Upper lobe of left lung (tissue), 6 donors: ENCODE data around the gene NUMA1. TPM values are rescaled to one million over a fixed set of nuclear protein-coding genes. Genes with fewer than 3 reads are reported as not detected.

Experiments used
- ATAC-seq, 2 donors: fragments of 200-7000 bp; cut with Tn5 transposase; one replicate each; pipeline ENCODE4 v1.9.1; 2022; ENCODE audit warnings: mild to moderate bottlenecking in 2 of 2, moderate library complexity in 2 of 2; ENCODE audit not compliant: low FRiP score in 2 of 2
- DNase-seq, 2 donors: peaks; one replicate each; pipeline ENCODE4 v3.0.0-alpha.2; 2019 to 2020
- H3K27ac ChIP-seq, 4 donors: fragments of 200-600 bp; sonication (generic); one replicate each; pipeline ENCODE4 v1.5.1; 2016 to 2019
- H3K27me3 ChIP-seq, 4 donors: fragments of 200-600 bp; sonication (generic); one replicate each; pipeline ENCODE4 v1.5.1; 2017 to 2019
- H3K36me3 ChIP-seq, 4 donors: fragments of 200-600 bp; sonication (generic); one replicate each; pipeline ENCODE4 v1.5.1; 2016 to 2019
- H3K4me1 ChIP-seq, 4 donors: fragments of 200-600 bp; sonication (generic); one replicate each; pipeline ENCODE4 v1.5.1; 2018 to 2019
- H3K4me3 ChIP-seq, 4 donors: fragments of 200-600 bp; sonication (generic); one replicate each; pipeline ENCODE4 v1.5.1; 2017 to 2019; ENCODE audit warnings: mild to moderate bottlenecking in 2 of 4, moderate library complexity in 1 of 4
- H3K9me3 ChIP-seq, 4 donors: fragments of 200-600 bp; sonication (generic); one replicate each; pipeline ENCODE4 v1.5.1; 2018 to 2019
- CTCF ChIP-seq, 6 experiments: fragments of 450-650 bp in 4 of 6; fragments of 200-600 bp in 2 of 6; sonication (generic) in 2 of 6; IDR thresholded peaks; one replicate each; pipeline ENCODE4 v1.5.1; 2016 to 2019; ENCODE audit warnings: antibody characterized with exemption in 6 of 6
- EP300 ChIP-seq, 4 donors: sonication (generic); formaldehyde crosslinking; IDR thresholded peaks; one replicate each; pipeline ENCODE4 v1.5.1; 2017; ENCODE audit warnings: antibody characterized with exemption in 4 of 4, control low read depth in 2 of 4
- POLR2A ChIP-seq, 4 donors: fragments of 450-650 bp; IDR thresholded peaks; one replicate each; pipeline ENCODE4 v1.5.1; 2016 to 2017; ENCODE audit warnings: antibody characterized with exemption in 4 of 4, mild to moderate bottlenecking in 2 of 4
- POLR2AphosphoS5 ChIP-seq, 2 donors: sonication (generic); formaldehyde crosslinking; IDR thresholded peaks; one replicate each; pipeline ENCODE4 v1.5.1; 2017; ENCODE audit warnings: antibody characterized with exemption in 2 of 2
- WGBS, 2 donors: methylation state at CpG; one replicate each; pipeline ENCODE4 v1.1.5; 2017 to 2018; 5-methylcytosine and 5-hydroxymethylcytosine counted together
- total RNA-seq, 6 donors: library from RNA; depleted of rRNA in 4 of 6; stranded (reverse); fragments of >200 nt in 4 of 6; gene quantifications; one replicate each; pipeline versions ENCODE4 v1.1.0 to v1.2.1, GENCODE V29; 2016 to 2021
- donor health status: DM: no; HTN: no; CAD: no; lungs with moderate emphysema.
- donor health status: DM: no; HTN: yes; CAD: no; lungs with severe emphysema.

The NUMA1 gene
- total RNA-seq, 6 donors from 2014 or later: 185 to 666 (median 241) TPM

GRCh38 chr11:72009156-72009555 is 71.2 kb downstream of the NUMA1 start:
- 90 to 98% methylated on average over 3 to 6 of the region's 6 CpGs for WGBS, 2 donors
- H3K4me3 ChIP-seq: no peak overlapping the region
- H3K27ac ChIP-seq: peak overlapping the region in 1 of 4 donors; percentile 31
- peaks cover 78 to 100% (median 98%) of the 10 kb centered on the region in 4 donors for H3K36me3 ChIP-seq
- no peaks in the 10 kb centered on the region for H3K27me3 ChIP-seq
- TF ChIP-seq POLR2AphosphoS5 (IDR thresholded peaks at IDR 0.05) (no peak), EP300 (IDR thresholded peaks at IDR 0.05) (no peak), POLR2A (IDR thresholded peaks at IDR 0.05) (no peak), CTCF (IDR thresholded peaks at IDR 0.05) (no peak)
- ATAC-seq (no peak), DNase-seq (no peak)
- H3K4me1 ChIP-seq: peaks cover 0 to 18% (median 10%) of the 10 kb centered on the region in 4 donors
- H3K9me3 ChIP-seq: no peaks in the 10 kb centered on the region

GRCh38 chr11:72008728-72009127 is 71.6 kb downstream of the NUMA1 start:
- no peak for DNase-seq
- H3K36me3 ChIP-seq: peaks cover 78 to 100% (median 98%) of the 10 kb centered on the region in 4 donors
- no peaks in the 10 kb centered on the region for H3K27me3 ChIP-seq
- no peak for ATAC-seq
- H3K27ac ChIP-seq: no peak overlapping the region
- TF ChIP-seq POLR2A (IDR thresholded peaks at IDR 0.05) (no peak), CTCF (IDR thresholded peaks at IDR 0.05) (no peak), POLR2AphosphoS5 (IDR thresholded peaks at IDR 0.05) (no peak), EP300 (IDR thresholded peaks at IDR 0.05) (no peak)
- no peak overlapping the region for H3K4me3 ChIP-seq
- no peaks in the 10 kb centered on the region for H3K9me3 ChIP-seq
- H3K4me1 ChIP-seq: peaks cover 0 to 14% (median 8%) of the 10 kb centered on the region in 4 donors
- WGBS, 2 donors: 92 to 94% methylated on average over 7 of the region's 7 CpGs

GRCh38 chr11:72007587-72007986 is 72.8 kb downstream of the NUMA1 start:
- TF ChIP-seq POLR2A (IDR thresholded peaks at IDR 0.05): no peak
- TF ChIP-seq CTCF (IDR thresholded peaks at IDR 0.05): no peak
- TF ChIP-seq POLR2AphosphoS5 (IDR thresholded peaks at IDR 0.05): no peak
- TF ChIP-seq EP300 (IDR thresholded peaks at IDR 0.05): no peak
- 85 to 94% methylated on average over 5 of the region's 5 CpGs for WGBS, 2 donors
- H3K27me3 ChIP-seq: no peaks in the 10 kb centered on the region
- H3K4me3 ChIP-seq: no peak overlapping the region
- no peaks in the 10 kb centered on the region for H3K9me3 ChIP-seq
- no peak overlapping the region for H3K27ac ChIP-seq
- H3K36me3 ChIP-seq: peaks cover 76 to 100% (median 98%) of the 10 kb centered on the region in 4 donors
- ATAC-seq: no peak
- DNase-seq: no peak
- peaks cover 0 to 3% (median 0%) of the 10 kb centered on the region in 4 donors for H3K4me1 ChIP-seq

- H3K9me3 ChIP-seq: no peaks in the 10 kb centered on the region
- H3K4me1 ChIP-seq: no peaks in the 10 kb centered on the region
- 93% methylated on average over 12 to 14 of the region's 15 CpGs for WGBS, 2 donors
- H3K36me3 ChIP-seq: peaks cover 77 to 100% (median 98%) of the 10 kb centered on the region in 4 donors
- no peak overlapping the region for H3K27ac ChIP-seq
- no peaks in the 10 kb centered on the region for H3K27me3 ChIP-seq
- no peak for TF ChIP-seq POLR2A (IDR thresholded peaks at IDR 0.05)
- TF ChIP-seq CTCF (IDR thresholded peaks at IDR 0.05): no peak
- no peak for TF ChIP-seq EP300 (IDR thresholded peaks at IDR 0.05)
- TF ChIP-seq POLR2AphosphoS5 (IDR thresholded peaks at IDR 0.05): no peak
- DNase-seq: peak in 1 of 2 donors; percentile 48
- no peak overlapping the region for H3K4me3 ChIP-seq
- no peak for ATAC-seq
Measured at GRCh38 chr11:72007089-72007476, 73.3 kb downstream of the NUMA1 start.
